Upper lobe of left lung (tissue), 4 donors: Measurements from ENCODE around the gene CDH13.

Source experiments
- CTCF ChIP-seq, 6 experiments: fragments of 450-650 bp in 4 of 6; fragments of 200-600 bp in 2 of 6; sonication (generic) in 2 of 6; IDR thresholded peaks; one replicate each; pipeline ENCODE4 v1.5.1; 2016 to 2019; ENCODE audit warnings: antibody characterized with exemption in 6 of 6
- POLR2A ChIP-seq, 4 donors: fragments of 450-650 bp; IDR thresholded peaks; one replicate each; pipeline ENCODE4 v1.5.1; 2016 to 2017; ENCODE audit warnings: antibody characterized with exemption in 4 of 4, mild to moderate bottlenecking in 2 of 4
- POLR2AphosphoS5 ChIP-seq, 2 donors: sonication (generic); formaldehyde crosslinking; IDR thresholded peaks; one replicate each; pipeline ENCODE4 v1.5.1; 2017; ENCODE audit warnings: antibody characterized with exemption in 2 of 2

- no peak for TF ChIP-seq CTCF (IDR thresholded peaks at IDR 0.05)
- TF ChIP-seq POLR2AphosphoS5 (IDR thresholded peaks at IDR 0.05) = no peak
- TF ChIP-seq POLR2A (IDR thresholded peaks at IDR 0.05) = no peak
Measured at GRCh38 chr16:83136419-83136818, 509.6 kb downstream of the CDH13 start.
